HepG2 (cell line): ENCODE data around the gene RECQL.

Experiments used
- CERS6 ChIP-seq: sonication (generic); formaldehyde crosslinking; IDR thresholded peaks from 2 replicates; pipeline ENCODE4 v1.5.0; 2020; ENCODE audit warnings: missing genetic modification reagents
- CREB1 ChIP-seq, 2 experiments: fragments of 450-650 bp in 1 of 2; IDR thresholded peaks; 2 replicates each; pipeline ENCODE4 v1.6.1; 2016 to 2017; ENCODE audit warnings: control low read depth in 1 of 2, mild to moderate bottlenecking in 1 of 2, missing compliant biosample characterization in 1 of 2, missing genetic modification characterization in 1 of 2
- CTCF ChIP-seq: sonication (generic); formaldehyde crosslinking; IDR thresholded peaks from 2 replicates; pipeline ENCODE4 v1.5.0; 2020; ENCODE audit warnings: mild to moderate bottlenecking, missing genetic modification reagents, moderate library complexity
- NR1H2 ChIP-seq: sonication (generic); formaldehyde crosslinking; IDR thresholded peaks from 2 replicates; pipeline ENCODE4 v1.8.1; 2022; ENCODE audit warnings: low read depth, missing genetic modification reagents, borderline replicate concordance
- ZBTB38 ChIP-seq: sonication (generic); formaldehyde crosslinking; IDR thresholded peaks from 2 replicates; pipeline ENCODE4 v1.5.1; 2020; ENCODE audit warnings: mild to moderate bottlenecking, missing genetic modification reagents
- ZFP82 ChIP-seq: sonication (generic); formaldehyde crosslinking; IDR thresholded peaks from 2 replicates; pipeline ENCODE4 v1.5.1; 2020; ENCODE audit warnings: mild to moderate bottlenecking, missing genetic modification reagents, borderline replicate concordance
- ZKSCAN8 ChIP-seq: IDR thresholded peaks from 2 replicates; pipeline ENCODE4 v1.6.1; 2016; ENCODE audit warnings: borderline replicate concordance, missing genetic modification reagents, missing compliant biosample characterization
- ZNF230 ChIP-seq: sonication (generic); formaldehyde crosslinking; IDR thresholded peaks from 2 replicates; pipeline ENCODE4 v1.4.0; 2020; ENCODE audit warnings: mild to moderate bottlenecking, missing genetic modification reagents
- ZNF24 ChIP-seq: fragments of 450-650 bp; IDR thresholded peaks from 2 replicates; pipeline ENCODE4 v1.6.1; 2017; ENCODE audit warnings: antibody characterized with exemption, mild to moderate bottlenecking
- ZNF598 ChIP-seq: sonication (generic); formaldehyde crosslinking; IDR thresholded peaks from 2 replicates; pipeline ENCODE4 v1.5.1; 2020; ENCODE audit warnings: mild to moderate bottlenecking, missing genetic modification reagents, borderline replicate concordance
- ZNF7 ChIP-seq: IDR thresholded peaks from 2 replicates; pipeline ENCODE4 v1.6.1; 2016; ENCODE audit warnings: missing biosample characterization, missing genetic modification reagents
- TF ChIP-seq, protein P1 (sequence below): sonication (generic); formaldehyde crosslinking; IDR thresholded peaks from 2 replicates; pipeline ENCODE4 v1.9.0; 2022; ENCODE audit warnings: low read depth, missing genetic modification reagents

DNA sequence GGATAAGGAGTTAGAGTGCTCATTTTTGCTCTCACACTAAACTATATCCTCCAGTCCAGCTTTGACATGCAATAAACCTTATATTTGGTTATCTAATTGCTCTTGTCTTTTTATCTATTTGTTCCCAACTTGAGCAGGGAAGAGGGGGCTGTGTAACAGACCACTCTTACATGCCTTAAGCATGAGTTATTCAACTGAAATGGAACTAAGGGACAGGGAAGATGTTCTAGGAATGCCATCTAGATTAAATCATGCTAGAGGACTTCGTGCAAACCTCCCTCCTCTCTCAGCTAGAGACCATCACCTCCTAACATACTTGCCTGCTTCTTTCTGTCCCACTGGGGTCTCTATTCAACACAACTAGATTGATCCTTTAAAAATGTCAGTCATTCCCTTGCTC lies 45.3 kb upstream of the RECQL start:
- TF ChIP-seq ZKSCAN8 (CRISPR knock-in tag) (no peak), ZNF7 (CRISPR knock-in tag) (no peak), CREB1 (IDR thresholded peaks at IDR 0.05) (no peak), CREB1 (CRISPR knock-in tag; IDR thresholded peaks at IDR 0.05) (no peak), NR1H2 (CRISPR knock-in tag) (no peak), ZNF24 (no peak), ZFP82 (CRISPR knock-in tag) (no peak), ZNF230 (CRISPR knock-in tag) (no peak), CTCF (no peak), ZNF598 (CRISPR knock-in tag) (no peak), CERS6 (no peak), ZBTB38 (CRISPR knock-in tag) (no peak)
- TF ChIP-seq, protein P1, sequence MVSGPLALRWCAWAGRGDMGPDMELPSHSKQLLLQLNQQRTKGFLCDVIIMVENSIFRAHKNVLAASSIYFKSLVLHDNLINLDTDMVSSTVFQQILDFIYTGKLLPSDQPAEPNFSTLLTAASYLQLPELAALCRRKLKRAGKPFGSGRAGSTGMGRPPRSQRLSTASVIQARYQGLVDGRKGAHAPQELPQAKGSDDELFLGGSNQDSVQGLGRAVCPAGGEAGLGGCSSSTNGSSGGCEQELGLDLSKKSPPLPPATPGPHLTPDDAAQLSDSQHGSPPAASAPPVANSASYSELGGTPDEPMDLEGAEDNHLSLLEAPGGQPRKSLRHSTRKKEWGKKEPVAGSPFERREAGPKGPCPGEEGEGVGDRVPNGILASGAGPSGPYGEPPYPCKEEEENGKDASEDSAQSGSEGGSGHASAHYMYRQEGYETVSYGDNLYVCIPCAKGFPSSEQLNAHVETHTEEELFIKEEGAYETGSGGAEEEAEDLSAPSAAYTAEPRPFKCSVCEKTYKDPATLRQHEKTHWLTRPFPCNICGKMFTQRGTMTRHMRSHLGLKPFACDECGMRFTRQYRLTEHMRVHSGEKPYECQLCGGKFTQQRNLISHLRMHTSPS (CRISPR knock-in tag) = no peak
